GM12865 (cell line): ENCODE results near the gene MAD1L1.

ENCODE experiments used
- DNase-seq: peaks from one replicate; pipeline ENCODE4 v3.0.0; 2010; ENCODE audit warnings: low read depth
- H3K4me3 ChIP-seq: 2 replicates; pipeline ENCODE4 v1.5.1; 2011; ENCODE audit warnings: mild to moderate bottlenecking, low read depth, low read length, control low read depth
- TF ChIP-seq, protein P1 (sequence below): IDR thresholded peaks from 2 replicates; pipeline ENCODE4 v1.5.1; 2011; ENCODE audit warnings: low read length, control low read depth, low read depth, inconsistent platforms; ENCODE audit not compliant: insufficient read depth; ENCODE audit errors: missing control alignments

The MAD1L1 gene

GRCh38 chr7:1910081-1910685 is 322.6 kb downstream of the MAD1L1 start:
- no peak overlapping the region for H3K4me3 ChIP-seq
- DNase-seq, result no peak
- TF ChIP-seq, protein P1, sequence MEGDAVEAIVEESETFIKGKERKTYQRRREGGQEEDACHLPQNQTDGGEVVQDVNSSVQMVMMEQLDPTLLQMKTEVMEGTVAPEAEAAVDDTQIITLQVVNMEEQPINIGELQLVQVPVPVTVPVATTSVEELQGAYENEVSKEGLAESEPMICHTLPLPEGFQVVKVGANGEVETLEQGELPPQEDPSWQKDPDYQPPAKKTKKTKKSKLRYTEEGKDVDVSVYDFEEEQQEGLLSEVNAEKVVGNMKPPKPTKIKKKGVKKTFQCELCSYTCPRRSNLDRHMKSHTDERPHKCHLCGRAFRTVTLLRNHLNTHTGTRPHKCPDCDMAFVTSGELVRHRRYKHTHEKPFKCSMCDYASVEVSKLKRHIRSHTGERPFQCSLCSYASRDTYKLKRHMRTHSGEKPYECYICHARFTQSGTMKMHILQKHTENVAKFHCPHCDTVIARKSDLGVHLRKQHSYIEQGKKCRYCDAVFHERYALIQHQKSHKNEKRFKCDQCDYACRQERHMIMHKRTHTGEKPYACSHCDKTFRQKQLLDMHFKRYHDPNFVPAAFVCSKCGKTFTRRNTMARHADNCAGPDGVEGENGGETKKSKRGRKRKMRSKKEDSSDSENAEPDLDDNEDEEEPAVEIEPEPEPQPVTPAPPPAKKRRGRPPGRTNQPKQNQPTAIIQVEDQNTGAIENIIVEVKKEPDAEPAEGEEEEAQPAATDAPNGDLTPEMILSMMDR, result no peak

- no peak for DNase-seq
- TF ChIP-seq, protein P1, result no peak
- H3K4me3 ChIP-seq, result no peak overlapping the region
These were observed 323.3 kb downstream of the MAD1L1 start for GRCh38 chr7:1909476-1909875.

DNA sequence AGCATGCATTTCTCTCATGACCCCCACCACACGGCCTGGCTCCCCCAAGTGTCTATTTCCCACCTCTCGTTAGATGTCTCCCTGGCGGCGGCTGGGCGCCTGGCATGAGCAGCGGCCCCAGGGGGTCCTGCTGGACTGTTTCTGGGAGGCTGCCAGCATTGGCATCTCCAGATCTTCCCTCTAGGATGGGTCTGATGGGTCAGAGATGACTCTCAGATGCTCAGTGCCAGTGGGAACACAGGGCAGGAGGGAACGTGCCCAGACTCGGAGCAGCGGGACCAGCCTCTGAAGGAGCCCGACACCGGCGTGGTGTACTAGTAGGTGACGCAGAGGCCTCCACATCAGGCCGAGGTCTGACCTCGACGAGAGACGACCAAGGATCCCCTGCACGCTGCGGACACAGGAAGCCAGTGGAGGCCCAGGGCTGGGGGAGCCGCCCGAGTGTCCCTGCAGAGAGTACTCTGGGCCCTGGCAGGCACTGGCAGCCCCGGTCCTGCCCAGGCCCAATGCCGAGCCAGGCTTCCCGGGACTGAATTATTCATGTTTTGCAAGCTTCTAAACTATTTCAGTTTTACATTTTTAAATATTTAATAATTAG is 323.8 kb downstream of the MAD1L1 start:
- H3K4me3 ChIP-seq, result no peak overlapping the region
- DNase-seq, result no peak
- TF ChIP-seq, protein P1, result no peak

GRCh38 chr7:1907751-1908365 is 324.9 kb downstream of the MAD1L1 start:
- TF ChIP-seq, protein P1, result no peak
- no peak overlapping the region for H3K4me3 ChIP-seq
- DNase-seq, result no peak

- TF ChIP-seq, protein P1, result no peak
- DNase-seq, result no peak
- H3K4me3 ChIP-seq, result no peak overlapping the region
These were observed 325.6 kb downstream of the MAD1L1 start for GRCh38 chr7:1906988-1907745.

DNA sequence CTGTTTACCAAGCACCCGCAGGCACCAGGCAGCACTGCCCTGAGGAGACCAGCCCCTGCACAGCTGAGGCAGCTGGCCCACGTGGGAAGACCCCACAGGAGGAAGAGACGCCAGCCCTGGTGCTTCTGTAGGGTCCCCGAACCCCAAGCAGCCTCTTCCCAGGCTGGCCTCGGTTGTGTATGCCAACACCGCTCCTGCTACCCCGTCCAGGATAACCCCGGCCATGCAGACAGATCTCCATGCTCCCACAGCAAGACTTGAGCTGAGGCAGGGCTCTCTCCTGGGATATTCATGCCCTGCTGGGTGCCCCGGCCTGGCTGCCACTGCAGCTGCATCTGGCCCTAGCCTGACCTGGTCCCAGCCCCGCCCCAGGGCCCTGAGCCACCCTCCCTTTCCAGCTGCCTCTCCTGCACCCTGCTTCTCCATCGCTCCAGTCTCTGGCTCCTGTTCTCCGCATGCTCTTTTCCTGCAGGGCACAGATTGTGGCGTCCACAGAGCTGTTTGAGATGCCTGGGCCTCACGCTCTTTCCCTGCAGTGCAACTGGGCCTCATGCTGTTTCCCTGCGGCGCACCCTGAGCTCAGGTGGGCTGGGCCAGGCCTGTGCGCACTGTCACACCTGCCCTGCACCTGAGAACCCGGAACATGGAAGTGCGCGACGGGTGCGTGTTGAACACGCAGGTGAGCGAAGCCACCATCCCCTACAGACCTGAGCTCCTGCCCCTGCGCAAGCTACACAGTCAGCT is 326.5 kb downstream of the MAD1L1 start:
- DNase-seq, result no peak
- H3K4me3 ChIP-seq, result no peak overlapping the region
- TF ChIP-seq, protein P1, result no peak
